ENCODE results near the gene DDRGK1.

The DDRGK1 gene

GRCh38 chr20:3204124-3204794 is at the start of gene DDRGK1:
Gene DDRGK1, minus strand, starts transcription at chr20:3204682. Its CDS starts 55 bp downstream, at chr20:3204627.
- peak within 1 kb of the TSS; percentile 73 for H3K4me3 ChIP-seq (ENCODE audit: low read depth, low read length)
- in situ Hi-C loops (cut with HindIII; ENCODE audit: low sequenced_read_pairs): no loop called here
- TF ChIP-seq, protein P1, sequence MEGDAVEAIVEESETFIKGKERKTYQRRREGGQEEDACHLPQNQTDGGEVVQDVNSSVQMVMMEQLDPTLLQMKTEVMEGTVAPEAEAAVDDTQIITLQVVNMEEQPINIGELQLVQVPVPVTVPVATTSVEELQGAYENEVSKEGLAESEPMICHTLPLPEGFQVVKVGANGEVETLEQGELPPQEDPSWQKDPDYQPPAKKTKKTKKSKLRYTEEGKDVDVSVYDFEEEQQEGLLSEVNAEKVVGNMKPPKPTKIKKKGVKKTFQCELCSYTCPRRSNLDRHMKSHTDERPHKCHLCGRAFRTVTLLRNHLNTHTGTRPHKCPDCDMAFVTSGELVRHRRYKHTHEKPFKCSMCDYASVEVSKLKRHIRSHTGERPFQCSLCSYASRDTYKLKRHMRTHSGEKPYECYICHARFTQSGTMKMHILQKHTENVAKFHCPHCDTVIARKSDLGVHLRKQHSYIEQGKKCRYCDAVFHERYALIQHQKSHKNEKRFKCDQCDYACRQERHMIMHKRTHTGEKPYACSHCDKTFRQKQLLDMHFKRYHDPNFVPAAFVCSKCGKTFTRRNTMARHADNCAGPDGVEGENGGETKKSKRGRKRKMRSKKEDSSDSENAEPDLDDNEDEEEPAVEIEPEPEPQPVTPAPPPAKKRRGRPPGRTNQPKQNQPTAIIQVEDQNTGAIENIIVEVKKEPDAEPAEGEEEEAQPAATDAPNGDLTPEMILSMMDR (IDR thresholded peaks at IDR 0.05; ENCODE audit: low read depth, low read length, missing control alignments): no peak
- peak; percentile 42 for DNase-seq (ENCODE audit: low read depth)

GRCh38 chr20:3251806-3252205 is 47.3 kb upstream of the DDRGK1 start:
- TF ChIP-seq, protein P1 (IDR thresholded peaks at IDR 0.05; ENCODE audit: low read depth, low read length, missing control alignments): no peak
- in situ Hi-C loops (cut with HindIII; ENCODE audit: low sequenced_read_pairs): no loop called here
- DNase-seq (ENCODE audit: low read depth): peak; percentile 6

DNA sequence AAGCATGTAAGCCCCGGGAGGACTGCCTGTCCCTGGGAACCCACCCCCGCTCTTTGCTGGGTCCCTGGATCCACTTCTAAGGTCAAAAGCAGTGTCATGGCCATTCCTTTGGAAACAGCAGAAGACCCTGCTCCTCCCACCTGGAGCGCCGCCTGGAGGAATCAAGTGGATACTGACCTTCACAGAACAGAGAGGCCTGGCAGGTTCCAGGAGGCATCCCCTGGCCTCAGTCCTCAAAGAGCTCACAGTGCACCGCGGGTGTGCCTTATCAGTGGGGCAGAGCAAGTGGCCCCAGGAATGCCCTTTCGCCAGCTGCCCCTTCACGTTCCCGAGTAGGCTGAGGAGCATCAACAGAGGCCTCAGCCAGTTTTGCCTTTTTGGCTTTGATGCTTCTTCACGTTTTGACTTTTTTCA is 45.6 kb upstream of the DDRGK1 start:
- DNase-seq (ENCODE audit: low read depth): no peak
- in situ Hi-C loops (cut with HindIII; ENCODE audit: low sequenced_read_pairs): no loop called here
- no peak overlapping the region for H3K4me3 ChIP-seq (ENCODE audit: low read depth, low read length)
- TF ChIP-seq, protein P1 (IDR thresholded peaks at IDR 0.05; ENCODE audit: low read depth, low read length, missing control alignments): peak; percentile 42

More at GRCh38 chr20:3251806-3252205, 47.3 kb upstream of the DDRGK1 start:
- no peak overlapping the region for H3K4me3 ChIP-seq (ENCODE audit: low read depth, low read length)

GRCh38 chr20:3248993-3249347 is 44.5 kb upstream of the DDRGK1 start:
- in situ Hi-C loops (cut with HindIII; ENCODE audit: low sequenced_read_pairs): no loop called here
- DNase-seq (ENCODE audit: low read depth): no peak
- H3K4me3 ChIP-seq (ENCODE audit: low read depth, low read length): peak overlapping the region; percentile 23

DNA sequence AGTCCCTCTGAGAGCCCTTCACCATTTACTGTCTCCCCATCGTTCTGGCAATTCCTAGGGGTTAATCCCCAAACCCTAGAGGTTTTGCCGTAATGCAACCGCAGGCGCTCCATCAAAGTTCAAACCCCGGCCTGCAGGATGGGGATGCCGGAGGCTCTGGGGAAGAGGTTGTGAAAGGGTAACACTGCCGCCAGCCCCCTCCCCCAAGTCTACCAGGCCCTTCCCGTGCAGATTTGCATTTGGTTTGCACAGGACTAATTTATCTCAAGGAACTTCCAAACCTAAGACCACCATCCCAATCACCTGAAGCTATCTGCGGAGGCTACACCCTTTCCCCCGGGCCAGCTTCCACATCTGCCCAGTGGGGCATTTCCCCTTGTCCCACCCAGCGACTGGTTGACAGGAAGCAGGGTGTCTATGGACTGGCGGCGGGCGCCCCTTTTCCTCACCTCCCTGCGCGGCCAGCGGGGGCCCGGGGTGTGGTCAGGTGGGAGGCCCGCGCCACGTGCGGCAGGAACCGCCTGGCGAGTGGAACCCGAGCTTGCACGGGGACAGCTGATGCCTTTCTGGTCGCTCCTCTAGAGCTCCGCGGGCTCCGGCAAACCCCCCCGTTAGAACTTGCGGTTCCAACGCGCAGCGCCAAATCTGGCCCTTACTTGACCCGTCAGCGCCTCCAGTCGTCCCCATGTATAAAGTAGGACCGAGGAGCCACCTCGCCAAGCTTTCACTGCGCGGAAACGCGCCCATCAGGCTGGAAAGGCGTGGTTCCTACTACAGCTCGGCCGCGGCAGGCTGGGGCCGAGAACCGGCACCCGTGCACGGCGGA is 43.9 kb upstream of the DDRGK1 start:
- DNase-seq (ENCODE audit: low read depth): no peak
- TF ChIP-seq, protein P1 (IDR thresholded peaks at IDR 0.05; ENCODE audit: low read depth, low read length, missing control alignments): no peak
- in situ Hi-C loops (cut with HindIII; ENCODE audit: low sequenced_read_pairs): no loop called here
- H3K4me3 ChIP-seq (ENCODE audit: low read depth, low read length): peak overlapping the region; percentile 23

More at GRCh38 chr20:3248993-3249347, 44.5 kb upstream of the DDRGK1 start:
- TF ChIP-seq, protein P1 (IDR thresholded peaks at IDR 0.05; ENCODE audit: low read depth, low read length, missing control alignments): no peak

- in situ Hi-C loops (cut with HindIII; ENCODE audit: low sequenced_read_pairs): no loop called here
Measured at GRCh38 chr20:3247638-3248037, 43.2 kb upstream of the DDRGK1 start.

More at GRCh38 chr20:3247638-3248037, 43.2 kb upstream of the DDRGK1 start:
- no peak overlapping the region for H3K4me3 ChIP-seq (ENCODE audit: low read depth, low read length)
- TF ChIP-seq, protein P1 (IDR thresholded peaks at IDR 0.05; ENCODE audit: low read depth, low read length, missing control alignments): no peak
- no peak for DNase-seq (ENCODE audit: low read depth)

Measured in astrocyte of the cerebellum (primary cell).